H9 (cell line): Measurements from ENCODE around the gene VTI1B. TPM values are rescaled to one million over a fixed set of nuclear protein-coding genes. Genes with fewer than 3 reads are reported as not detected.
A peak's percentile ranks its signal among the peaks of the same experiment; 100 is the strongest.

ENCODE experiments used
- DNase-seq: peaks from one replicate; pipeline ENCODE4 v3.0.0-alpha.2; 2017
- H2AFZ ChIP-seq: one replicate; pipeline ENCODE4 v1.6.1; 2013; ENCODE audit warnings: mild to moderate bottlenecking, low read length, control low read depth, moderate library complexity
- H2AK5ac ChIP-seq: 2 replicates; pipeline ENCODE4 v1.6.1; 2013; ENCODE audit warnings: low read length, control low read depth, mixed read lengths; ENCODE audit not compliant: insufficient read length
- H2BK120ac ChIP-seq: one replicate; pipeline ENCODE4 v1.6.1; 2013; ENCODE audit warnings: low read depth, mild to moderate bottlenecking, low read length, control low read depth, inconsistent platforms; ENCODE audit not compliant: poor library complexity, severe bottlenecking
- H2BK12ac ChIP-seq: 2 replicates; pipeline ENCODE4 v1.6.1; 2013; ENCODE audit warnings: low read length, control low read depth, mixed read lengths, low read depth; ENCODE audit not compliant: insufficient read length
- H2BK15ac ChIP-seq: 2 replicates; pipeline ENCODE4 v1.6.1; 2013; ENCODE audit warnings: low read depth, low read length, control low read depth
- H2BK20ac ChIP-seq: one replicate; pipeline ENCODE4 v1.6.1; 2013; ENCODE audit warnings: low read depth, mild to moderate bottlenecking, low read length, control low read depth, inconsistent platforms; ENCODE audit not compliant: poor library complexity, severe bottlenecking
- H2BK5ac ChIP-seq: 2 replicates; pipeline ENCODE4 v1.6.1; 2013; ENCODE audit warnings: low read length, control low read depth, mixed read lengths; ENCODE audit not compliant: insufficient read length
- H3K14ac ChIP-seq: 2 replicates; pipeline ENCODE4 v1.6.1; 2013; ENCODE audit warnings: low read length, control low read depth; ENCODE audit not compliant: insufficient read depth
- H3K18ac ChIP-seq: 2 replicates; pipeline ENCODE4 v1.6.1; 2013; ENCODE audit warnings: low read depth, mild to moderate bottlenecking, mixed read lengths, low read length, control low read depth; ENCODE audit not compliant: insufficient read length
- H3K23ac ChIP-seq: 2 replicates; pipeline ENCODE4 v1.6.1; 2013; ENCODE audit warnings: low read length, control low read depth, mixed read lengths, low read depth; ENCODE audit not compliant: insufficient read length
- H3K23me2 ChIP-seq: 2 replicates; pipeline ENCODE4 v1.6.1; 2013; ENCODE audit warnings: low read depth, mild to moderate bottlenecking, mixed read lengths, low read length, control low read depth; ENCODE audit not compliant: insufficient read length, poor library complexity, severe bottlenecking
- H3K27ac ChIP-seq: 2 replicates; pipeline ENCODE4 v1.5.1; 2013; ENCODE audit warnings: low read length, control low read depth, mixed read lengths, low read depth; ENCODE audit not compliant: insufficient read length
- H3K27me3 ChIP-seq: 2 replicates; pipeline ENCODE4 v1.6.1; 2013; ENCODE audit warnings: low read length, control low read depth, inconsistent platforms; ENCODE audit not compliant: insufficient read depth
- H3K4ac ChIP-seq: 2 replicates; pipeline ENCODE4 v1.6.1; 2013; ENCODE audit warnings: low read depth, mild to moderate bottlenecking, control low read depth, inconsistent platforms, low read length, moderate library complexity
- H3K4me1 ChIP-seq: 2 replicates; pipeline ENCODE4 v1.6.1; 2013; ENCODE audit warnings: low read length, control low read depth, inconsistent platforms; ENCODE audit not compliant: insufficient read depth
- H3K4me2 ChIP-seq: 2 replicates; pipeline ENCODE4 v1.6.1; 2013; ENCODE audit warnings: low read length, control low read depth, mixed read lengths; ENCODE audit not compliant: insufficient read length, insufficient read depth
- H3K56ac ChIP-seq: 2 replicates; pipeline ENCODE4 v1.6.1; 2013; ENCODE audit warnings: low read depth, mild to moderate bottlenecking, mixed read lengths, low read length, control low read depth; ENCODE audit not compliant: insufficient read length
- H3K79me1 ChIP-seq: 2 replicates; pipeline ENCODE4 v1.6.1; 2013; ENCODE audit warnings: low read depth, mild to moderate bottlenecking, moderate library complexity, low read length, control low read depth, inconsistent platforms; ENCODE audit not compliant: insufficient read depth, poor library complexity, severe bottlenecking
- H3K79me2 ChIP-seq: 2 replicates; pipeline ENCODE4 v1.6.1; 2013; ENCODE audit warnings: low read length, control low read depth, inconsistent platforms; ENCODE audit not compliant: insufficient read depth
- H3K9ac ChIP-seq: 2 replicates; pipeline ENCODE4 v1.6.1; 2013; ENCODE audit warnings: low read length, control low read depth, mixed read lengths; ENCODE audit not compliant: insufficient read length; ENCODE audit errors: extremely low read depth
- H3K9me3 ChIP-seq: one replicate; pipeline ENCODE4 v1.6.1; 2013; ENCODE audit warnings: low read depth, low read length, inconsistent platforms; ENCODE audit not compliant: control insufficient read depth
- H3T11ph ChIP-seq: one replicate; pipeline ENCODE4 v1.6.1; 2013; ENCODE audit warnings: mild to moderate bottlenecking, low read length, control low read depth, inconsistent platforms
- H4K20me1 ChIP-seq: one replicate; pipeline ENCODE4 v1.6.1; 2013; ENCODE audit not compliant: control insufficient read depth, insufficient read length, insufficient read depth
- H4K5ac ChIP-seq: 2 replicates; pipeline ENCODE4 v1.6.1; 2013; ENCODE audit warnings: low read depth, mild to moderate bottlenecking, mixed read lengths, low read length, control low read depth; ENCODE audit not compliant: insufficient read length
- H4K8ac ChIP-seq: replicated peaks from 2 replicates; pipeline ENCODE4 v1.6.1; 2013; ENCODE audit warnings: low read length, control low read depth, mixed read lengths, low read depth; ENCODE audit not compliant: insufficient read length
- H4K91ac ChIP-seq: 2 replicates; pipeline ENCODE4 v1.6.1; 2013; ENCODE audit warnings: low read depth, mild to moderate bottlenecking, moderate library complexity, mixed read lengths, low read length, control low read depth; ENCODE audit not compliant: insufficient read length
- H3K27ac Mint-ChIP-seq, 3 experiments: 2 replicates in 2 of 3; 3 replicates in 1 of 3; pipeline ENCODE4 v1.8.0; 2020 to 2021; ENCODE audit warnings: mixed read lengths in 3 of 3, mild to moderate bottlenecking in 1 of 3, moderate library complexity in 1 of 3
- H3K27me3 Mint-ChIP-seq: 2 replicates; pipeline ENCODE4 v1.8.0; 2021; ENCODE audit warnings: low read depth, mild to moderate bottlenecking, moderate library complexity, mixed read lengths
- H3K36me3 Mint-ChIP-seq, 3 experiments: 2 replicates in 2 of 3; 3 replicates in 1 of 3; pipeline ENCODE4 v1.8.0; 2020 to 2021; ENCODE audit warnings: low read depth in 3 of 3, mixed read lengths in 3 of 3; ENCODE audit not compliant: insufficient read depth in 1 of 3
- H3K4me1 Mint-ChIP-seq, 2 experiments: 2 replicates each; pipeline ENCODE4 v1.8.0; 2020; ENCODE audit warnings: mixed read lengths in 2 of 2
- H3K4me3 Mint-ChIP-seq, 2 experiments: 2 replicates in 1 of 2; 3 replicates in 1 of 2; pipeline ENCODE4 v1.8.0; 2020 to 2021; ENCODE audit warnings: mild to moderate bottlenecking in 2 of 2, mixed read lengths in 2 of 2, moderate library complexity in 1 of 2
- H3K9me3 Mint-ChIP-seq, 2 experiments: 2 replicates in 1 of 2; 3 replicates in 1 of 2; pipeline ENCODE4 v1.8.0; 2020; ENCODE audit warnings: mild to moderate bottlenecking in 2 of 2, mixed read lengths in 2 of 2, moderate library complexity in 1 of 2
- CTCF ChIP-seq: fragments of 200-600 bp; sonication (generic); conservative IDR thresholded peaks from 3 replicates; pipeline ENCODE4 v1.8.0; 2021; ENCODE audit warnings: antibody characterized with exemption, mild to moderate bottlenecking
- WGBS: extraction: QIAGEN DNeasy Blood & Tissue Kit; methylation state at CpG from one replicate; pipeline ENCODE4 v1.1.7; 2013; ENCODE audit warnings: missing lambda C conversion rate, low lambda C conversion rate, mixed read lengths; ENCODE audit not compliant: insufficient read length; ENCODE audit errors: extremely low coverage; 5-methylcytosine and 5-hydroxymethylcytosine counted together
- total RNA-seq: library from RNA; stranded (reverse); gene quantifications from 2 replicates; pipeline ENCODE4 v1.2.1, GENCODE V29; 2021

The VTI1B gene
- total RNA-seq, 1 experiment from 2014 or later, result 118 TPM

GRCh38 chr14:67674139-67674479, 323 bp downstream of the VTI1B start:
- Histone ChIP-seq H3K56ac (no peak overlapping the region), H2AK5ac (no peak overlapping the region), H4K8ac (no peak overlapping the region), H2BK12ac (no peak overlapping the region), H4K91ac (no peak overlapping the region), H4K20me1 (no peaks in the 10 kb centered on the region), H3K4ac (no peak overlapping the region), H3K9ac (peak overlapping the region; percentile 79), H3K79me1 (no peaks in the 10 kb centered on the region), H3K27me3 (no peaks in the 10 kb centered on the region), H3K9me3 (no peaks in the 10 kb centered on the region), H3K27ac (no peak overlapping the region), H3K4me2 (peak overlapping the region; percentile 52), H3T11ph (no peak overlapping the region), H3K23ac (no peak overlapping the region), H3K14ac (no peak overlapping the region; the same call in 1 of the 2 replicates), H2BK20ac (no peak overlapping the region), H4K5ac (no peak overlapping the region), H3K23me2 (peaks cover 5% of the 10 kb centered on the region), H2BK120ac (no peak overlapping the region), H2AFZ (no peak overlapping the region), H3K4me1 (peaks cover 2% of the 10 kb centered on the region; the same call in 1 of the 2 replicates), H2BK15ac (no peak overlapping the region), H2BK5ac (no peak overlapping the region), H3K18ac (no peak overlapping the region), H3K79me2 (peaks cover 4% of the 10 kb centered on the region; the same call in 1 of the 2 replicates)
- H3K9me3 Mint-ChIP-seq, result no peaks in the 10 kb centered on the region; a peak in 1 of 5 replicates
- peak overlapping the region; percentile 75 to 83 for H3K4me3 Mint-ChIP-seq
- peak; percentile 78 for DNase-seq
- 0 out of 3 replicates have a peak, but pooled peaks have one; percentile 32 for TF ChIP-seq CTCF
- H3K27me3 Mint-ChIP-seq, result no peaks in the 10 kb centered on the region; the same call in 1 of the 2 replicates
- WGBS, result no CpG with 5 or more reads among the region's 25 CpGs
- H3K27ac Mint-ChIP-seq, result peak overlapping the region in 2 of 3 experiments; percentile 15 to 53; a peak in 4 of 7 replicates
- peaks cover 9 to 27% (median 26%) of the 10 kb centered on the region in 3 experiments for H3K36me3 Mint-ChIP-seq
- peaks cover 15 to 19% of the 10 kb centered on the region in 2 experiments for H3K4me1 Mint-ChIP-seq
